Caco-2 (cell line): ENCODE results near the gene GPR26. TPM values are rescaled to one million over a fixed set of nuclear protein-coding genes. Genes with fewer than 3 reads are reported as not detected.
"Not testable (repeated sequence)": the region's sequence is repeated elsewhere in the genome, so short reads cannot be mapped to it uniquely, and the experiment has no call there.

ENCODE experiments used
- BruUV-seq: library from RNA; stranded (reverse); fragments of 400-500 nt; replicated peaks from 2 replicates; lab custom pipeline; 2021; lab: Mats Ljungman, UMichigan
- CTCF ChIA-PET: fragments of 300-600 bp; sonication (Branson Sonifier 250); formaldehyde crosslinking; loops from one replicate; lab custom pipeline; 2022; ENCODE audit warnings: antibody characterized with exemption; lab: Charles Lee
- POLR2A ChIA-PET: fragments of 300-600 bp; sonication (Branson Sonifier 250); formaldehyde crosslinking; loops from one replicate; lab custom pipeline; 2022; ENCODE audit warnings: antibody characterized with exemption; lab: Charles Lee
- DNase-seq, 2 experiments: peaks; one replicate each; pipeline versions ENCODE4 v3.0.0 to v3.0.0-alpha.2; 2020 to 2022
- H3K27me3 ChIP-seq: replicated peaks from 2 replicates; pipeline ENCODE4 v1.6.0; 2011; ENCODE audit warnings: low read length; ENCODE audit not compliant: control insufficient read depth, insufficient read depth
- H3K36me3 ChIP-seq: 2 replicates; pipeline ENCODE4 v1.5.1; 2011; ENCODE audit warnings: low read length; ENCODE audit not compliant: control insufficient read depth, insufficient read depth
- H3K4me1 ChIP-seq: fragments of 250-450 bp; sonication (Bioruptor Pico); 2 replicates; pipeline ENCODE4 v1.5.1; 2020; ENCODE audit warnings: mild to moderate bottlenecking
- H3K4me3 ChIP-seq: 2 replicates; pipeline ENCODE4 v1.5.1; 2011; ENCODE audit warnings: low read depth, mild to moderate bottlenecking, control low read depth, low read length
- H3K9me3 ChIP-seq: fragments of 250-450 bp; sonication (Bioruptor Pico); 2 replicates; pipeline ENCODE4 v1.5.1; 2020; ENCODE audit warnings: mild to moderate bottlenecking, moderate library complexity
- H3K27ac Mint-ChIP-seq: one replicate; pipeline ENCODE4 v1.8.0; 2022; ENCODE audit warnings: mixed read lengths; ENCODE audit not compliant: unreplicated experiment
- H3K27me3 Mint-ChIP-seq: one replicate; pipeline ENCODE4 v1.8.0; 2022; ENCODE audit warnings: mixed read lengths; ENCODE audit not compliant: insufficient read depth, unreplicated experiment
- H3K36me3 Mint-ChIP-seq: one replicate; pipeline ENCODE4 v1.8.0; 2022; ENCODE audit warnings: mild to moderate bottlenecking, mixed read lengths; ENCODE audit not compliant: insufficient read depth, unreplicated experiment
- H3K4me1 Mint-ChIP-seq: one replicate; pipeline ENCODE4 v1.8.0; 2022; ENCODE audit warnings: low read depth, mixed read lengths; ENCODE audit not compliant: unreplicated experiment
- H3K4me3 Mint-ChIP-seq: one replicate; pipeline ENCODE4 v1.8.0; 2022; ENCODE audit warnings: mild to moderate bottlenecking, moderate library complexity, mixed read lengths; ENCODE audit not compliant: unreplicated experiment
- H3K9me3 Mint-ChIP-seq: one replicate; pipeline ENCODE4 v1.8.0; 2022; ENCODE audit warnings: mixed read lengths; ENCODE audit not compliant: unreplicated experiment
- intact Hi-C: fragments of 100-400 bp; cut with micrococcal nuclease; formaldehyde crosslinking; loops from one replicate; pipeline ENCODE4 v1.10.0; 2022; ENCODE audit not compliant: unreplicated experiment
- total RNA-seq: library from RNA; stranded (reverse); gene quantifications from 2 replicates; pipeline ENCODE4 v1.2.3, GENCODE V29; 2022
- TF ChIP-seq, protein P1 (sequence below), 2 experiments: fragments of 200-600 bp in 1 of 2; IDR thresholded peaks; 1 replicate in 1 of 2; 2 replicates in 1 of 2; pipeline versions ENCODE4 v1.5.1 to v1.8.0; 2011 to 2022; ENCODE audit warnings: antibody characterized with exemption in 1 of 2, control low read depth in 1 of 2, inconsistent platforms in 1 of 2, low read depth in 1 of 2, low read length in 1 of 2, mild to moderate bottlenecking in 1 of 2, moderate library complexity in 1 of 2; ENCODE audit not compliant: insufficient read depth in 1 of 2, severe bottlenecking in 1 of 2, unreplicated experiment in 1 of 2

GPR26 gene
- total RNA-seq, 1 experiment from 2014 or later, result not detected

DNA sequence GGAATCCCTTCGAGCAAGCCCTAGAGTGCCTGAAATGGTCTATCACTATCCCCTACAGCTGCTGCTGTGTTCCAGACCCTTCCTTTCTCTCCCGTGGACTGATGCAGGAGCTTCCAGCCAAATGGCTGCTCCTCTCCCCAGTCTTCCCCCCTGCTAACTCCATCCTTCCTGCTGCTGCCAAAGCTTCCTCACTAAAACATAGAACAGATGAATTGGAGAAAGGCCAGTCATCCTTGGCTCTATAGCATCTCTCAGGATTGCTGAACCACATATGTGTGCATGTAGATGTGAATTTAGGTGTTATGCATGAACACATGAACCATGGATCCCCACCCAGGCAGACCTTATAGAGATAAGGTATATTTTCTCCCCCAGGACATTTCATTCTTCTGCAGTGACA, 60.7 kb downstream of the GPR26 start:
- H3K27me3 ChIP-seq, result no peaks in the 10 kb centered on the region
- TF ChIP-seq, protein P1, sequence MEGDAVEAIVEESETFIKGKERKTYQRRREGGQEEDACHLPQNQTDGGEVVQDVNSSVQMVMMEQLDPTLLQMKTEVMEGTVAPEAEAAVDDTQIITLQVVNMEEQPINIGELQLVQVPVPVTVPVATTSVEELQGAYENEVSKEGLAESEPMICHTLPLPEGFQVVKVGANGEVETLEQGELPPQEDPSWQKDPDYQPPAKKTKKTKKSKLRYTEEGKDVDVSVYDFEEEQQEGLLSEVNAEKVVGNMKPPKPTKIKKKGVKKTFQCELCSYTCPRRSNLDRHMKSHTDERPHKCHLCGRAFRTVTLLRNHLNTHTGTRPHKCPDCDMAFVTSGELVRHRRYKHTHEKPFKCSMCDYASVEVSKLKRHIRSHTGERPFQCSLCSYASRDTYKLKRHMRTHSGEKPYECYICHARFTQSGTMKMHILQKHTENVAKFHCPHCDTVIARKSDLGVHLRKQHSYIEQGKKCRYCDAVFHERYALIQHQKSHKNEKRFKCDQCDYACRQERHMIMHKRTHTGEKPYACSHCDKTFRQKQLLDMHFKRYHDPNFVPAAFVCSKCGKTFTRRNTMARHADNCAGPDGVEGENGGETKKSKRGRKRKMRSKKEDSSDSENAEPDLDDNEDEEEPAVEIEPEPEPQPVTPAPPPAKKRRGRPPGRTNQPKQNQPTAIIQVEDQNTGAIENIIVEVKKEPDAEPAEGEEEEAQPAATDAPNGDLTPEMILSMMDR (IDR thresholded peaks at IDR 0.05; ENCODE audit: insufficient read depth in 1 of 2, low read depth in 1 of 2, low read length in 1 of 2, severe bottlenecking in 1 of 2, unreplicated experiment in 1 of 2), result no peak
- Mint-ChIP-seq H3K36me3 (no peaks in the 10 kb centered on the region), H3K4me3 (no peak overlapping the region), H3K27me3 (peaks cover 6% of the 10 kb centered on the region), H3K4me1 (no peaks in the 10 kb centered on the region), H3K27ac (no peak overlapping the region), H3K9me3 (no peaks in the 10 kb centered on the region)
- intact Hi-C loops, result no loop called here
- CTCF ChIA-PET, result no interaction called here
- POLR2A ChIA-PET, result no interaction called here
- no peaks in the 10 kb centered on the region for H3K36me3 ChIP-seq
- DNase-seq, result no peak
- no peaks in the 10 kb centered on the region for H3K4me1 ChIP-seq
- H3K9me3 ChIP-seq, result no peaks in the 10 kb centered on the region
- H3K4me3 ChIP-seq, result no peak overlapping the region
- no TSS peak for BruUV-seq

DNA sequence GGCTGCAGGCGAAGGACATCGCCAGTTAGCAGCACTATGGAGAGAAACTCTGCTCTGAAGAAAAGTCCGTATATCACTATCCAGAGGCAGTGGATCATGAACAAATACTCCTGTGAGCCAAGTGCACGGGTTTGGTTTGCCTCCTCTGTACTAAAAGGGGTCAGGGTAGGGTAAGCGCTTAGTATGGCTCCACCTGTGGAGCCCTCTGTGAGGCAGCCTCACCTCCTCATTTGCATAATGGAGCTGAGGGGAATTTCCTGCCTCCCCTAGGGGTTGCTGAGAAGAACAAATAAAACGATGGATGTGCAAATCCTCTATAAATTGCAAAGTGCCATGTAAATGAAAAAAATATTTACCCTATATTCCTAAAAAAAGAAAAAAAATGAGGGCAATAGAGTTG, 63.4 kb downstream of the GPR26 start:
- DNase-seq, result no peak
- H3K9me3 Mint-ChIP-seq, result no peaks in the 10 kb centered on the region
- no peaks in the 10 kb centered on the region for H3K36me3 Mint-ChIP-seq
- no peak overlapping the region for H3K27ac Mint-ChIP-seq
- ChIA-PET CTCF (no interaction called here), POLR2A (no interaction called here)
- no peaks in the 10 kb centered on the region for H3K36me3 ChIP-seq
- no peaks in the 10 kb centered on the region for H3K9me3 ChIP-seq
- no peaks in the 10 kb centered on the region for H3K27me3 Mint-ChIP-seq
- no peaks in the 10 kb centered on the region for H3K4me1 ChIP-seq
- no TSS peak for BruUV-seq
- TF ChIP-seq, protein P1 (IDR thresholded peaks at IDR 0.05; ENCODE audit: insufficient read depth in 1 of 2, low read depth in 1 of 2, low read length in 1 of 2, severe bottlenecking in 1 of 2, unreplicated experiment in 1 of 2), result no peak
- no peaks in the 10 kb centered on the region for H3K27me3 ChIP-seq
- H3K4me1 Mint-ChIP-seq, result no peaks in the 10 kb centered on the region
- intact Hi-C loops, result no loop called here
- H3K4me3 ChIP-seq, result no peak overlapping the region
- no peak overlapping the region for H3K4me3 Mint-ChIP-seq

DNA sequence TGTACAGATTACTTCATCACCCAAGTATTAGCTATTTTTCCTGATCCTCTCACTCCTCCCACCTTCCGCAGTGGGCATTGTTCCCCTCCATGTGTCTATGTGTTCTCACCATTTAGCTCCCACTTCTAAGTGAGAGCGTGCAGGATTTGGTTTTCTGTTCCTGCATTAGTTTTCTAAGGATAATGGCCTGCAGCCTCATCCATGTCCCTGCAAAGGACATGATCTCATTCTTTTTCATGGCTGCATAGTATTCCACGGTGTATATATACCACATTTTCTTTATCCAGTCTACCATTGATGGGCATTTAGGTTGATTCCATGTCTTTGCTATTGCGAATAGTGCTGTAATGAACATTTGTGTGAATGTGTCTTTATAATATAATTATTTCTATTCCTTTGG, 70.8 kb downstream of the GPR26 start:
- H3K4me1 Mint-ChIP-seq, H3K27me3 Mint-ChIP-seq, H3K36me3 Mint-ChIP-seq, H3K4me3 ChIP-seq, H3K4me1 ChIP-seq, H3K9me3 Mint-ChIP-seq, H3K9me3 ChIP-seq, CTCF ChIA-PET, DNase-seq, POLR2A ChIA-PET, H3K4me3 Mint-ChIP-seq, H3K27me3 ChIP-seq, intact Hi-C loops, H3K36me3 ChIP-seq, BruUV-seq, H3K27ac Mint-ChIP-seq: not testable (repeated sequence)

DNA sequence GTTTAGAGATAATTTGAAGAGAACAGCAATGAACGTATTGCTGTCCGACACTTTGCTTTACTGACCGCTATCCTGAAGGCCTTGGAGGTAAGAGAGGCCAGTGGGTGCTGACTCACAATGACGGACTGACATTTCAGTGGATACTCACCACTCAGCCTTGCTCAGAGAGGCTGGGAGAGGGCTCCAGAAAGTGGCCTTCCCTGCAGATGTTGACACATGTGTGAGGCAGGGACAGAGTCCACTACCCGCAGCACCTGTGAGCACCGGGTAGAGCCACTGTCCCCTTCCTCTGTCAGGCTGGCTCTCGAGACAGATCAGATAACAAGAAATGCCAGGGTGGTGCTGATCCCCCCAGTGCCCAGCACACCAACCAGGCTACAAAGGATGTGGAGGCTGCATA, 75.0 kb downstream of the GPR26 start:
- Mint-ChIP-seq H3K4me3 (no peak overlapping the region), H3K27ac (no peak overlapping the region), H3K9me3 (no peaks in the 10 kb centered on the region), H3K36me3 (no peaks in the 10 kb centered on the region), H3K4me1 (no peaks in the 10 kb centered on the region), H3K27me3 (peaks cover 3% of the 10 kb centered on the region)
- DNase-seq, result no peak
- H3K27me3 ChIP-seq, result no peaks in the 10 kb centered on the region
- no TSS peak for BruUV-seq
- ChIA-PET POLR2A (no interaction called here), CTCF (no interaction called here)
- H3K4me1 ChIP-seq, result no peaks in the 10 kb centered on the region
- no peak overlapping the region for H3K4me3 ChIP-seq
- TF ChIP-seq, protein P1 (IDR thresholded peaks at IDR 0.05; ENCODE audit: insufficient read depth in 1 of 2, low read depth in 1 of 2, low read length in 1 of 2, severe bottlenecking in 1 of 2, unreplicated experiment in 1 of 2), result no peak
- no peaks in the 10 kb centered on the region for H3K9me3 ChIP-seq
- intact Hi-C loops, result no loop called here
- H3K36me3 ChIP-seq, result no peaks in the 10 kb centered on the region
